Heart right ventricle (tissue), 16 donors: ENCODE data around the gene TMPRSS3. TPM values are rescaled to one million over a fixed set of nuclear protein-coding genes. Genes with fewer than 3 reads are reported as not detected.

Source experiments
- ATAC-seq, 8 donors: fragments of 200-7000 bp; cut with Tn5 transposase; one replicate each; pipeline ENCODE4 v1.9.1; 2020; ENCODE audit warnings: mild to moderate bottlenecking in 8 of 8, moderate library complexity in 8 of 8, moderate number of reproducible peaks in 1 of 8
- DNase-seq, 2 donors: peaks; one replicate each; pipeline ENCODE4 v3.0.0-alpha.2; 2020
- H3K27ac ChIP-seq, 10 donors: fragments of 200-600 bp; sonication (generic) in 2 of 10; one replicate each; pipeline versions ENCODE4 v1.5.0 to v1.8.0; 2020 to 2022; ENCODE audit warnings: mild to moderate bottlenecking in 3 of 10
- H3K27me3 ChIP-seq, 7 donors: fragments of 200-600 bp; one replicate each; pipeline ENCODE4 v1.8.0; 2021 to 2022; ENCODE audit warnings: mild to moderate bottlenecking in 2 of 7
- H3K36me3 ChIP-seq, 9 donors: fragments of 200-600 bp; sonication (generic) in 1 of 9; one replicate each; pipeline versions ENCODE4 v1.5.0 to v1.8.0; 2020 to 2022; ENCODE audit warnings: mild to moderate bottlenecking in 2 of 9
- H3K4me1 ChIP-seq, 9 donors: fragments of 200-600 bp; sonication (generic) in 1 of 9; one replicate each; pipeline versions ENCODE4 v1.5.0 to v1.8.0; 2020 to 2022; ENCODE audit warnings: mild to moderate bottlenecking in 4 of 9
- H3K4me3 ChIP-seq, 10 donors: fragments of 200-600 bp; sonication (generic) in 2 of 10; one replicate each; pipeline versions ENCODE4 v1.5.0 to v1.8.0; 2020 to 2022; ENCODE audit warnings: mild to moderate bottlenecking in 7 of 10, moderate library complexity in 2 of 10
- H3K9me3 ChIP-seq, 11 donors: fragments of 200-600 bp in 10 of 11; sonication (generic) in 2 of 11; one replicate each; pipeline versions ENCODE4 v1.5.0 to v1.8.0; 2013 to 2022; ENCODE audit warnings: mild to moderate bottlenecking in 2 of 11, control low read depth in 1 of 11, moderate library complexity in 1 of 11
- CTCF ChIP-seq, 9 donors: fragments of 200-600 bp; sonication (generic) in 2 of 9; IDR thresholded peaks; one replicate each; pipeline versions ENCODE4 v1.5.0 to v1.8.0; 2021 to 2022; ENCODE audit warnings: antibody characterized with exemption in 9 of 9, mild to moderate bottlenecking in 5 of 9, moderate library complexity in 1 of 9
- WGBS, 2 donors: extraction: QIAGEN DNeasy Blood & Tissue Kit; methylation state at CpG; one replicate each; pipeline ENCODE4 v1.1.7; 2013; ENCODE audit warnings: inconsistent platforms in 1 of 2; 5-methylcytosine and 5-hydroxymethylcytosine counted together
- intact Hi-C, 10 donors: fragments of 100-400 bp; cut with DNase I; formaldehyde crosslinking; loops; one replicate each; pipeline versions ENCODE4 v1.11.1 to v1.14.2; 2022
- polyA plus RNA-seq, 2 donors: library from polyadenylated mRNA; stranded (reverse); fragments of 200-250 nt; gene quantifications; one replicate each; pipeline ENCODE4 v1.2.3, GENCODE V29; 2013
- total RNA-seq, 10 donors: library from RNA; stranded (reverse); fragmentation: NEBNext Ultra II Directional in 3 of 10; extraction: Animal tissue kit (Norgen Biotek cat#: 25700) in 3 of 10; gene quantifications; one replicate each; pipeline versions ENCODE4 v1.2.1 to v1.2.4, GENCODE V29; 2021 to 2023
- donor health status: Arrhythmogenic right ventricular cardiomyopathy.
- donor health status: ischemic (EF 13 %, LVEDD 7.1; RV severe dilation, severe dysfunction).
- donor health status: healthy with polysubstance abuse.
- donor health status: DM: no; HTN: yes; CAD: no.
- donor health status: DM: no; HTN: no; CAD: no.
- donor health status: ischemic (EF 25% LVEDD 6.9; RV normal size, moderate dysfunction).
- donor health status: ischemic (EF 25% LVEDD 5.7; RV mildly dilated, moderate dysfunction).
- donor health status: healthy.
- donor health status: DM: yes; HTN: yes; CAD: no.
- donor health status: Ischemic cardiomyopathy.
- donor health status: ischemic (EF 35%, LVEDD 5.7; RV mildly dilated, moderate dysfunction).
- donor health status: nonischemic (EF 11% LVEDD 7.7; RV severe dilation, severe dysfunction).
- donor health status: DM: yes; HTN: yes; CAD: no.
- donor health status: PGD.
- donor health status: ischemic (EF 29% LVEDD 5.4; RV normal size, mild dysfunction).
- donor health status: nonischemic (EF 23%, LVEDD 6.1; RV moderate dilation, normal function).

Gene TMPRSS3
- total and polyA plus RNA-seq, 12 donors = 0.01 to 1.0 (median 0.42) TPM; not detected in 9

DNA sequence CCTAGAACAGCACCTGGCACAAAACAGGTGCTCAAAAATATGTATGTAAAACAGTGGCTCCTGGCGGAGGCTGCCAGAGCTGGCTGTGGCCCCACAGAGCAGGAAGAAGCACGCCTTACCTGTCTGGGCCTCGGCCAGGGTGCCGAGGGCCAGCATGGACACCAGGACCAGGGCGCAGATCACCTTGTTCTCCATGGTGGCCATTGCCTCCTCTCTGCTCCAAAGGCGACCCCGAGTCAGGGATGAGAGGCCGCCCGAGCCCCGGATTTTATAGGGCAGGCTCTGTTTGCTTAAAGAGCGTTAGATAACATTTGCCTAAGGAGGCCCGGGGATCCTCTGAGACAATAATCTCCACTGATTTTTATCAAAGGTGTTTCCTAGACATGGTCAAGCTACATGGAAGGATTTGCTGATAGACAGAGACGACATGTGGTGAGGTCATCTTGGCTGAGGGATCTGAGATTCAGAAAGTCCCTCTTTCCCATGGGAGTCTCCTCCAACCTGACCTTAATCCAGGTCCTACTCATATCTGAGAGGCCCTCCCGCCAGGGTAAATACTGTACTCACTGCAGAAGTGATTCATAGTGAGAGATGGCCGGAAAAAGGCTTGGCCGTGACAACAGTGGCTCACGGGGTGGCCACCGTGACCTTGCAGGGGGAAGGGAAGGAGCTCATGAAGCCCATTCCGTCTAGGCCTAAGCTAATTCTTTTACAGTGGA lies 29.4 kb downstream of the TMPRSS3 start, which contains the start of gene TFF1:
Gene TFF1, minus strand, starts transcription at position 244 of the 719 bp plus-strand sequence. Its CDS starts 40 bp downstream, at position 204.
- intact Hi-C loops = no loop called here
- H3K36me3 ChIP-seq = no peaks in the 10 kb centered on the region
- no peak within 1 kb of the TSS for H3K4me3 ChIP-seq
- no peaks in the 10 kb centered on the region for H3K9me3 ChIP-seq
- peaks cover 0 to 75% (median 41%) of the 10 kb centered on the region in 7 donors for H3K27me3 ChIP-seq
- DNase-seq (no peak), ATAC-seq (peak in 1 of 8 donors; percentile 39)
- H3K4me1 ChIP-seq = no peaks in the 10 kb centered on the region
- WGBS, 2 donors = 75 to 76% methylated on average over 19 of the region's 19 CpGs
- no peak for TF ChIP-seq CTCF (IDR thresholded peaks at IDR 0.05)
- H3K27ac ChIP-seq = no peak within 1 kb of the TSS

GRCh38 chr21:42365770-42366169 lies 30.1 kb downstream of the TMPRSS3 start:
- no peak overlapping the region for H3K4me3 ChIP-seq
- DNase-seq = no peak
- 69 to 78% methylated on average over 6 of the region's 6 CpGs for WGBS, 2 donors
- no peaks in the 10 kb centered on the region for H3K4me1 ChIP-seq
- TF ChIP-seq CTCF (IDR thresholded peaks at IDR 0.05) = no peak
- ATAC-seq = no peak
- H3K27me3 ChIP-seq = peaks cover 0 to 72% (median 38%) of the 10 kb centered on the region in 7 donors
- H3K27ac ChIP-seq = no peak overlapping the region
- H3K36me3 ChIP-seq = no peaks in the 10 kb centered on the region
- H3K9me3 ChIP-seq = no peaks in the 10 kb centered on the region
- intact Hi-C loops = no loop called here

GRCh38 chr21:42364304-42364865 lies 31.5 kb downstream of the TMPRSS3 start:
- no peak overlapping the region for H3K27ac ChIP-seq
- DNase-seq (no peak), ATAC-seq (no peak)
- H3K4me1 ChIP-seq = no peaks in the 10 kb centered on the region
- no peak overlapping the region for H3K4me3 ChIP-seq
- no peaks in the 10 kb centered on the region for H3K36me3 ChIP-seq
- no peak for TF ChIP-seq CTCF (IDR thresholded peaks at IDR 0.05)
- intact Hi-C loops = no loop called here
- H3K9me3 ChIP-seq = peaks cover 0 to 7% (median 0%) of the 10 kb centered on the region in 11 donors
- peaks cover 0 to 61% (median 27%) of the 10 kb centered on the region in 7 donors for H3K27me3 ChIP-seq
- 71% methylated on average over 13 of the region's 13 CpGs for WGBS, 2 donors

GRCh38 chr21:42363312-42363711 lies 32.5 kb downstream of the TMPRSS3 start:
- peaks cover 0 to 7% (median 0%) of the 10 kb centered on the region in 11 donors for H3K9me3 ChIP-seq
- no peak for TF ChIP-seq CTCF (IDR thresholded peaks at IDR 0.05)
- peaks cover 0 to 58% (median 30%) of the 10 kb centered on the region in 7 donors for H3K27me3 ChIP-seq
- no peaks in the 10 kb centered on the region for H3K4me1 ChIP-seq
- no peaks in the 10 kb centered on the region for H3K36me3 ChIP-seq
- no peak overlapping the region for H3K27ac ChIP-seq
- 73 to 76% methylated on average over 8 of the region's 8 CpGs for WGBS, 2 donors
- no peak overlapping the region for H3K4me3 ChIP-seq
- intact Hi-C loops = no loop called here
- no peak for ATAC-seq
- DNase-seq = no peak
